A673 (cell line): ENCODE data around the gene PLXNA3.

Experiments
- EZH2 ChIP-seq: fragments of 200-600 bp; sonication (generic); IDR thresholded peaks from 2 replicates; pipeline ENCODE4 v1.6.1; 2017; ENCODE audit warnings: borderline replicate concordance, low read depth, mild to moderate bottlenecking, mixed read lengths, antibody characterized with exemption, low read length; ENCODE audit not compliant: poor library complexity, severe bottlenecking
- TF ChIP-seq, protein P1 (sequence below): fragments of 300-800, 200-600 bp; sonication (generic); conservative IDR thresholded peaks from 2 replicates; pipeline ENCODE4 v1.5.1; 2017; ENCODE audit warnings: low read depth, mild to moderate bottlenecking, antibody characterized with exemption, low read length, moderate library complexity, mixed read lengths

DNA sequence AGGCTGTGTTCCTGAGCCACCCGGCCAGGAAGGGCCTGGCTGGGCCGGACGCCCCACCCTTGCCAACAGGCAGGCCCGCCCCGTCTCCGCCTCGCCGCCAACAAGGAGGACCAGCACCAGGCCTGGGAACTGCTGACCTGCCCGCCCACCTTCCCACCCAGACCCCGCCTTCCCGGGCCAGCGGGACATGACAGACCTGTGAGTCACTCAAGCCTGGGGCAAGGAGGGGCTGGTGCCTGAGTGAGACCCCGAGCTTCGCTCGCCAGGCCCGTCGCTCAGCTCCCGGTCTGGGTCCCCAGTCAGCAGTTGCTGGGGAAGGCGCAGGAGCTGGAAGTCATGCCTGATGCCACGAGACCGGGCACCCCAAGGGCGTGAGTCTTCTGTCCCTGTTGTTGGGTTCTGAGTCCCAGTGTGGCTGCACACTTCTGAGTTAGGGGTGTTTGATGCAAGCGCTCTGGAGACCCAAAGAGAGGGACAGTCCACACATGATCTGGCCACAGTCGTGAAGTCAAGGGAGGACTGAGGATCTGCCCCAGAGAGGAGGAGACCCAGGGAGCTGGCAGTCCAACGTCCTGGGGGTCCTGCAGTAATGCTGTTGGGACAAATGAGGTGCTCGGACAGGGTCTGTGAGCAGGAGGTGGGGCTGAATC, 48.7 kb upstream of the PLXNA3 start, which contains the start of gene DNASE1L1:
- TF ChIP-seq, protein P1, sequence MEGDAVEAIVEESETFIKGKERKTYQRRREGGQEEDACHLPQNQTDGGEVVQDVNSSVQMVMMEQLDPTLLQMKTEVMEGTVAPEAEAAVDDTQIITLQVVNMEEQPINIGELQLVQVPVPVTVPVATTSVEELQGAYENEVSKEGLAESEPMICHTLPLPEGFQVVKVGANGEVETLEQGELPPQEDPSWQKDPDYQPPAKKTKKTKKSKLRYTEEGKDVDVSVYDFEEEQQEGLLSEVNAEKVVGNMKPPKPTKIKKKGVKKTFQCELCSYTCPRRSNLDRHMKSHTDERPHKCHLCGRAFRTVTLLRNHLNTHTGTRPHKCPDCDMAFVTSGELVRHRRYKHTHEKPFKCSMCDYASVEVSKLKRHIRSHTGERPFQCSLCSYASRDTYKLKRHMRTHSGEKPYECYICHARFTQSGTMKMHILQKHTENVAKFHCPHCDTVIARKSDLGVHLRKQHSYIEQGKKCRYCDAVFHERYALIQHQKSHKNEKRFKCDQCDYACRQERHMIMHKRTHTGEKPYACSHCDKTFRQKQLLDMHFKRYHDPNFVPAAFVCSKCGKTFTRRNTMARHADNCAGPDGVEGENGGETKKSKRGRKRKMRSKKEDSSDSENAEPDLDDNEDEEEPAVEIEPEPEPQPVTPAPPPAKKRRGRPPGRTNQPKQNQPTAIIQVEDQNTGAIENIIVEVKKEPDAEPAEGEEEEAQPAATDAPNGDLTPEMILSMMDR, result no peak
- no peak for TF ChIP-seq EZH2
